Neural cell (in vitro differentiated cells): ENCODE data around the gene MICB. TPM values are rescaled to one million over a fixed set of nuclear protein-coding genes. Genes with fewer than 3 reads are reported as not detected.

ENCODE experiments used
- H2AFZ ChIP-seq: fragments of 200-600, 300-800 bp; sonication (generic), shearing (Covaris generic); 2 replicates; pipeline ENCODE4 v1.6.0; 2014; ENCODE audit warnings: low read depth, mild to moderate bottlenecking, antibody characterized with exemption, low read length, moderate library complexity
- H3F3A ChIP-seq: fragments of 200-600 bp; shearing (Covaris generic); 2 replicates; pipeline ENCODE4 v1.6.1; 2016; ENCODE audit warnings: mild to moderate bottlenecking, moderate library complexity, mixed read lengths, antibody characterized with exemption, low read length; ENCODE audit not compliant: insufficient read depth, poor library complexity, severe bottlenecking
- H3K27ac ChIP-seq: fragments of 200-600, 300-800 bp; sonication (generic), shearing (Covaris generic); 2 replicates; pipeline ENCODE4 v1.5.1; 2014; ENCODE audit warnings: mild to moderate bottlenecking, low read length, moderate library complexity
- H3K27me3 ChIP-seq: fragments of 300-800, 200-600 bp; sonication (generic), shearing (Covaris generic); 2 replicates; pipeline ENCODE4 v1.6.0; 2014; ENCODE audit warnings: mild to moderate bottlenecking, low read depth, low read length, moderate library complexity; ENCODE audit not compliant: insufficient read depth
- H3K36me3 ChIP-seq: fragments of 300-800, 200-600 bp; sonication (generic), shearing (Covaris generic); 2 replicates; pipeline ENCODE4 v1.5.1; 2014; ENCODE audit warnings: mild to moderate bottlenecking, antibody characterized with exemption, low read length, moderate library complexity; ENCODE audit not compliant: insufficient read depth
- H3K4me2 ChIP-seq: fragments of 300-800, 200-600 bp; sonication (generic), shearing (Covaris generic); 2 replicates; pipeline ENCODE4 v1.6.0; 2014; ENCODE audit warnings: mild to moderate bottlenecking, low read length
- H3K4me3 ChIP-seq: fragments of 300-800, 200-600 bp; sonication (generic), shearing (Covaris generic); 2 replicates; pipeline ENCODE4 v1.5.1; 2014; ENCODE audit warnings: mild to moderate bottlenecking, low read length, moderate library complexity
- H3K79me2 ChIP-seq: fragments of 200-600 bp; shearing (Covaris generic); replicated peaks from 2 replicates; pipeline ENCODE4 v1.6.0; 2014; ENCODE audit warnings: mild to moderate bottlenecking, low read length, moderate library complexity; ENCODE audit not compliant: insufficient read depth
- H3K9ac ChIP-seq: fragments of 300-800, 200-600 bp; sonication (generic), shearing (Covaris generic); 2 replicates; pipeline ENCODE4 v1.6.1; 2016; ENCODE audit warnings: mild to moderate bottlenecking, low read length, mixed read lengths
- H3K9me2 ChIP-seq: fragments of 200-600 bp; shearing (Covaris generic); 2 replicates; pipeline ENCODE4 v1.6.1; 2016; ENCODE audit warnings: mild to moderate bottlenecking, low read length, mixed read lengths; ENCODE audit not compliant: insufficient read depth
- H3K9me3 ChIP-seq: fragments of 200-600, 300-800 bp; sonication (generic), shearing (Covaris generic); 2 replicates; pipeline ENCODE4 v1.6.1; 2016; ENCODE audit warnings: mild to moderate bottlenecking, mixed run types, low read length, moderate library complexity, mixed read lengths
- H4K20me1 ChIP-seq: fragments of 200-600 bp; shearing (Covaris generic); 2 replicates; pipeline ENCODE4 v1.6.1; 2016; ENCODE audit warnings: mild to moderate bottlenecking, mixed run types; ENCODE audit not compliant: insufficient read depth
- EP300 ChIP-seq: fragments of 450-650 bp; conservative IDR thresholded peaks from 2 replicates; pipeline ENCODE4 v1.6.1; 2014; ENCODE audit warnings: antibody characterized with exemption, mild to moderate bottlenecking, moderate library complexity; ENCODE audit not compliant: poor library complexity, severe bottlenecking
- EZH2 ChIP-seq: fragments of 200-600, 300-800 bp; shearing (Covaris generic), sonication (generic); IDR thresholded peaks from 2 replicates; pipeline ENCODE4 v1.6.1; 2014; ENCODE audit warnings: antibody characterized with exemption, low read length, borderline replicate concordance, mild to moderate bottlenecking; ENCODE audit not compliant: insufficient read depth, poor library complexity, severe bottlenecking
- MXI1 ChIP-seq: fragments of 450-650 bp; conservative IDR thresholded peaks from 2 replicates; pipeline ENCODE4 v1.6.1; 2014; ENCODE audit warnings: antibody characterized with exemption, mild to moderate bottlenecking; ENCODE audit not compliant: poor library complexity, severe bottlenecking
- POLR2AphosphoS5 ChIP-seq: IDR thresholded peaks from 2 replicates; pipeline ENCODE4 v1.6.1; 2012
- RAD21 ChIP-seq: fragments of 450-650 bp; conservative IDR thresholded peaks from 2 replicates; pipeline ENCODE4 v1.6.1; 2014; ENCODE audit warnings: antibody characterized with exemption, mild to moderate bottlenecking, moderate library complexity
- SMC3 ChIP-seq: fragments of 450-650 bp; conservative IDR thresholded peaks from 2 replicates; pipeline ENCODE4 v1.6.1; 2014; ENCODE audit warnings: antibody characterized with exemption, mild to moderate bottlenecking, moderate library complexity; ENCODE audit not compliant: poor library complexity
- TAF1 ChIP-seq: IDR thresholded peaks from 2 replicates; pipeline ENCODE4 v1.6.1; 2012; ENCODE audit warnings: low read depth
- polyA plus RNA-seq: library from polyadenylated mRNA; depleted of rRNA; stranded (reverse); fragments of >200 nt; gene quantifications from 2 replicates; pipeline ENCODE4 v1.2.3, GENCODE V29; 2014
- TF ChIP-seq, protein P1 (sequence below): IDR thresholded peaks from 2 replicates; pipeline ENCODE4 v1.6.1; 2012; ENCODE audit warnings: borderline replicate concordance
- TF ChIP-seq, protein P2 (sequence below): fragments of 450-650 bp; IDR thresholded peaks from 2 replicates; pipeline ENCODE4 v1.5.1; 2014; ENCODE audit warnings: antibody characterized with exemption, mild to moderate bottlenecking, moderate library complexity; ENCODE audit not compliant: poor library complexity, severe bottlenecking

Gene MICB
- polyA plus RNA-seq, 1 donor from 2014 or later, result not detected

DNA sequence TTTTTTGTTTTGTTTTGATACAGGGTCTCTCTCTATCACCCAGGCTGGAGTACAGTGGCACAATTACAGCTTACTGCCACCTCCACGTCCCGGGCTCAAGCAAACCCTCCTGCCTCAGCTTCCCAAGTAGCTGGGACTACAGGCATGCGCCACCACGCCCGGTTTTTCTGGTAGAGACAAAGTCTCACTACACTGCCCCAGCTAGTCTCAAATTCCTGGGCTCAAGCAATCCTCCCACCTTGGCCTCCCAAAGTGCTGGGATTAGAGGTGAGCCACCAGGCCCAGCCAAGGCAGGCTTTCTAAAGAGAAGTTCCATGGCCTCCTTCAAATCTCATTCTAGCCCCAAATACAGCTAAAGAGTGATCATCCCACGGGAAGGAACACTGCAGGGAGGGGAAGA is 36.1 kb downstream of the MICB start:
- H3K9me3 ChIP-seq, result no peaks in the 10 kb centered on the region
- H3K27ac ChIP-seq, result no peak overlapping the region
- H3K4me2 ChIP-seq, result no peak overlapping the region
- no peaks in the 10 kb centered on the region for H3K9me2 ChIP-seq
- TF ChIP-seq EP300, result no peak
- TF ChIP-seq POLR2AphosphoS5, result no peak
- no peak for TF ChIP-seq TAF1
- TF ChIP-seq EZH2, result no peak
- TF ChIP-seq SMC3, result no peak
- no peak for TF ChIP-seq RAD21
- TF ChIP-seq, protein P1, sequence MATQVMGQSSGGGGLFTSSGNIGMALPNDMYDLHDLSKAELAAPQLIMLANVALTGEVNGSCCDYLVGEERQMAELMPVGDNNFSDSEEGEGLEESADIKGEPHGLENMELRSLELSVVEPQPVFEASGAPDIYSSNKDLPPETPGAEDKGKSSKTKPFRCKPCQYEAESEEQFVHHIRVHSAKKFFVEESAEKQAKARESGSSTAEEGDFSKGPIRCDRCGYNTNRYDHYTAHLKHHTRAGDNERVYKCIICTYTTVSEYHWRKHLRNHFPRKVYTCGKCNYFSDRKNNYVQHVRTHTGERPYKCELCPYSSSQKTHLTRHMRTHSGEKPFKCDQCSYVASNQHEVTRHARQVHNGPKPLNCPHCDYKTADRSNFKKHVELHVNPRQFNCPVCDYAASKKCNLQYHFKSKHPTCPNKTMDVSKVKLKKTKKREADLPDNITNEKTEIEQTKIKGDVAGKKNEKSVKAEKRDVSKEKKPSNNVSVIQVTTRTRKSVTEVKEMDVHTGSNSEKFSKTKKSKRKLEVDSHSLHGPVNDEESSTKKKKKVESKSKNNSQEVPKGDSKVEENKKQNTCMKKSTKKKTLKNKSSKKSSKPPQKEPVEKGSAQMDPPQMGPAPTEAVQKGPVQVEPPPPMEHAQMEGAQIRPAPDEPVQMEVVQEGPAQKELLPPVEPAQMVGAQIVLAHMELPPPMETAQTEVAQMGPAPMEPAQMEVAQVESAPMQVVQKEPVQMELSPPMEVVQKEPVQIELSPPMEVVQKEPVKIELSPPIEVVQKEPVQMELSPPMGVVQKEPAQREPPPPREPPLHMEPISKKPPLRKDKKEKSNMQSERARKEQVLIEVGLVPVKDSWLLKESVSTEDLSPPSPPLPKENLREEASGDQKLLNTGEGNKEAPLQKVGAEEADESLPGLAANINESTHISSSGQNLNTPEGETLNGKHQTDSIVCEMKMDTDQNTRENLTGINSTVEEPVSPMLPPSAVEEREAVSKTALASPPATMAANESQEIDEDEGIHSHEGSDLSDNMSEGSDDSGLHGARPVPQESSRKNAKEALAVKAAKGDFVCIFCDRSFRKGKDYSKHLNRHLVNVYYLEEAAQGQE, result no peak
- TF ChIP-seq, protein P2, sequence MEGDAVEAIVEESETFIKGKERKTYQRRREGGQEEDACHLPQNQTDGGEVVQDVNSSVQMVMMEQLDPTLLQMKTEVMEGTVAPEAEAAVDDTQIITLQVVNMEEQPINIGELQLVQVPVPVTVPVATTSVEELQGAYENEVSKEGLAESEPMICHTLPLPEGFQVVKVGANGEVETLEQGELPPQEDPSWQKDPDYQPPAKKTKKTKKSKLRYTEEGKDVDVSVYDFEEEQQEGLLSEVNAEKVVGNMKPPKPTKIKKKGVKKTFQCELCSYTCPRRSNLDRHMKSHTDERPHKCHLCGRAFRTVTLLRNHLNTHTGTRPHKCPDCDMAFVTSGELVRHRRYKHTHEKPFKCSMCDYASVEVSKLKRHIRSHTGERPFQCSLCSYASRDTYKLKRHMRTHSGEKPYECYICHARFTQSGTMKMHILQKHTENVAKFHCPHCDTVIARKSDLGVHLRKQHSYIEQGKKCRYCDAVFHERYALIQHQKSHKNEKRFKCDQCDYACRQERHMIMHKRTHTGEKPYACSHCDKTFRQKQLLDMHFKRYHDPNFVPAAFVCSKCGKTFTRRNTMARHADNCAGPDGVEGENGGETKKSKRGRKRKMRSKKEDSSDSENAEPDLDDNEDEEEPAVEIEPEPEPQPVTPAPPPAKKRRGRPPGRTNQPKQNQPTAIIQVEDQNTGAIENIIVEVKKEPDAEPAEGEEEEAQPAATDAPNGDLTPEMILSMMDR, result no peak
- no peak for TF ChIP-seq MXI1
- H2AFZ ChIP-seq, result no peak overlapping the region
- H3F3A ChIP-seq, result no peaks in the 10 kb centered on the region
- H3K9ac ChIP-seq, result no peak overlapping the region
- peaks cover 33% of the 10 kb centered on the region for H4K20me1 ChIP-seq
- no peaks in the 10 kb centered on the region for H3K27me3 ChIP-seq
- peaks cover 30% of the 10 kb centered on the region for H3K79me2 ChIP-seq
- H3K36me3 ChIP-seq, result no peaks in the 10 kb centered on the region
- H3K4me3 ChIP-seq, result no peak overlapping the region

DNA sequence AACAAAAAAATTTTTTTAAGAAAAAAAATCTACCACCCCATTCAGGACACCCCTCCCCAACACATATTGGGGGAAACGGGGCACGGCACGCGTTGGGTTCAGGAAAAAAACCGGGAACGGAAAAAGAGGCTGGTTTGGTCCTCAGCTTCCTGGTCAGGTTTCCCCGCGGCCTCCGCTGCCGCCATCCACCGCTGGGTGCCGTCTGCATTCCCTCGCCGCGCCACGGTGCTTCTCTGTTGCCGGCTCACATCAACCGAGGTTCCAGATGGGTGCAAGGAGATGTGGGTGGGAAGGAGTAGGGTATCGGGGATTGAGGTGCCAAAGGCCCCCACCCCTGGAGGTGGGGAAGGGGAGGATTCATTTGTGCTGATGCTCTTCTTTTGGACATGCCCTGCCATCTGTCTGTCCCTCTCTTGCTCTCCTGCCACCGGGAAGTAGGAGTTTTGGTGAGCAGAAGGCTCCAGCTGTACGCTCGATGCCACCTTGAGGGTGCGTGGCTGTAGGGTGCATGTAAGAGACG is 36.6 kb downstream of the MICB start:
- peaks cover 39% of the 10 kb centered on the region for H4K20me1 ChIP-seq

More for the DNA sequence above, 36.6 kb downstream of the MICB start:
- H3K36me3 ChIP-seq, result no peaks in the 10 kb centered on the region
- H2AFZ ChIP-seq, result no peak overlapping the region
- H3K9me2 ChIP-seq, result no peaks in the 10 kb centered on the region
- H3K27ac ChIP-seq, result no peak overlapping the region
- TF ChIP-seq TAF1, result no peak
- TF ChIP-seq SMC3, result no peak
- TF ChIP-seq, protein P1, result no peak
- no peak for TF ChIP-seq EZH2
- no peak for TF ChIP-seq EP300
- no peak for TF ChIP-seq MXI1
- H3K4me2 ChIP-seq, result no peak overlapping the region
- no peak overlapping the region for H3K9ac ChIP-seq
- H3F3A ChIP-seq, result no peaks in the 10 kb centered on the region
- H3K4me3 ChIP-seq, result no peak overlapping the region
- H3K27me3 ChIP-seq, result no peaks in the 10 kb centered on the region
- peaks cover 36% of the 10 kb centered on the region for H3K79me2 ChIP-seq
- no peaks in the 10 kb centered on the region for H3K9me3 ChIP-seq
